ENCODE data around the gene SSPN. TPM values are rescaled to one million over a fixed set of nuclear protein-coding genes. Genes with fewer than 3 reads are reported as not detected.

Gene SSPN
- total and polyA plus RNA-seq, 2 donors = 50.2 to 78.5 TPM

GRCh38 chr12:26298785-26299621, 103.6 kb downstream of the SSPN start:
- Histone ChIP-seq H3K4me3 (ENCODE audit: low read depth, low read length) (no peak overlapping the region), H3K27ac (ENCODE audit: low read depth) (peak overlapping the region; percentile 79), H3K4me1 (ENCODE audit: insufficient read depth) (no peaks in the 10 kb centered on the region), H3K36me3 (ENCODE audit: insufficient read depth) (no peaks in the 10 kb centered on the region)
- DNase-seq (ENCODE audit: extremely low spot score) = no peak
- WGBS = 34% methylated on average over 6 of the region's 6 CpGs

GRCh38 chr12:26299751-26300150, 104.4 kb downstream of the SSPN start:
- Histone ChIP-seq H3K36me3 (ENCODE audit: insufficient read depth) (no peaks in the 10 kb centered on the region), H3K4me1 (ENCODE audit: insufficient read depth) (no peaks in the 10 kb centered on the region), H3K27ac (ENCODE audit: low read depth) (no peak overlapping the region), H3K4me3 (ENCODE audit: low read depth, low read length) (no peak overlapping the region)
- DNase-seq (ENCODE audit: extremely low spot score) = no peak
- WGBS = 77% methylated on average over 1 of the region's 1 CpG

Other genes starting within 250 kb of the SSPN start
- 63.1 TPM for gene RASSF8, start 236.9 kb upstream of the SSPN start, total RNA-seq
- 20.9 TPM for gene RASSF8, start 236.9 kb upstream of the SSPN start, polyA plus RNA-seq
- 3.5 TPM for gene BHLHE41, start 70.5 kb upstream of the SSPN start, total RNA-seq
- gene BHLHE41, start 70.5 kb upstream of the SSPN start, polyA plus RNA-seq = 10.1 TPM

All from urinary bladder (tissue), 4 donors.